HAP-1 (cell line): Measurements from ENCODE around the gene PCDHGC4.

Experiments used
- DNase-seq, 2 experiments: peaks; one replicate each; pipeline ENCODE4 v3.0.0-alpha.2; 2016 to 2020; ENCODE audit warnings: low spot score in 2 of 2
- H3K27me3 ChIP-seq: fragments of 250-450 bp; sonication (Bioruptor Pico); 2 replicates; pipeline ENCODE4 v1.5.1; 2020; ENCODE audit warnings: low read depth, mild to moderate bottlenecking, moderate library complexity
- H3K36me3 ChIP-seq: fragments of 250-450 bp; sonication (Bioruptor Pico); replicated peaks from 2 replicates; pipeline ENCODE4 v1.5.1; 2020; ENCODE audit warnings: mild to moderate bottlenecking
- H3K4me1 ChIP-seq: fragments of 250-450 bp; sonication (Bioruptor Pico); 2 replicates; pipeline ENCODE4 v1.5.1; 2020; ENCODE audit warnings: mild to moderate bottlenecking
- H3K4me3 ChIP-seq: fragments of 250-450 bp; sonication (Bioruptor Pico); 2 replicates; pipeline ENCODE4 v1.5.1; 2020; ENCODE audit warnings: mild to moderate bottlenecking, moderate library complexity
- H3K9me3 ChIP-seq: fragments of 250-450 bp; sonication (Bioruptor Pico); 2 replicates; pipeline ENCODE4 v1.5.1; 2020; ENCODE audit warnings: mild to moderate bottlenecking, moderate library complexity
- in situ Hi-C: fragments of 300-500 bp; cut with MboI; formaldehyde crosslinking; loops from 3 replicates; pipeline ENCODE4 v1.14.3; 2020; ENCODE audit warnings: low sequenced_read_pairs, inconsistent platforms, mixed read lengths

Gene PCDHGC4

DNA sequence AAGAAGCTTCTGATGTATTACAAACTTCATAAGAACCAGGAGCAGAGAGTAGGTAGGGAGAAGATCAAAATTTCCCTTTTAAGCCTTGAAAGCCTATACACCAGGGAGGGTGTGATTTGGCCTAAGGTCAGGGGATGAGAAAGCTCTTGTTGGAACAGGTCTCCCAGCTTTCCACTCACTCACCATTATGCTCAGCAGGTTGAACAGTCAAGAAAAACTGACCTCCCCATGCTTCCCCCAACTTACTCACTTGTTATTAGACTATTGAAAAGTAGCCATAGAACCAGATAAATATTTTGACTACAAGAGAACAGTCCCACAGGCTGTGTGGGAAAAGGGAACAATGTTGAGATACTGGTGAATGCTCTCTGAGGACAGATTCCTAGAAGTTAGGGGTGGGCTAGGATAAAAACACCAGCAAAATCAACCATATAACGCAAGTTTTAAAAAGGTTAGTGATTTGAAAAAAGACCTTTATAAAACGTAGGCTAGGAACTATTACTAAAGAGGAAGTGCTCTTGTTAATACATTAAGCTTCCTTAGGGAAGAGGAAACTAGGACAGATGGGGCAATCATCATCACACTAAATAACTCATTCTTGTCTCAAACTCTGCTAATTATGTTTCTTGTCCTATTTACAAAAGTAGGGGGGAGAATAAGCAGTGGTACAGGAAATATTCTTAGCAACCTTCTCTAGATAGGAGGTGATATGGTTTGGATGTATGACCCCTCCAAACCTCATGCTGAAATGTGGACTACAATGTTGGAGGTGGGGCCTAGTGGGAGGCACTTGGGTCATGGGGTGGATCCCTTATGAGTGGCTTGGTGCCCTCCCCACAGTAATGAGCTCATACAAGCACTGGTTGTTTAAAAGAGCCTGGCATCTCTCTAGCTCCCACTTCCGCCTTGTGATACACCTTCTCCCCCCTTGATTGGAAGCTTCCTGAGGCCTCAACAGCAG is 35.1 kb downstream of the PCDHGC4 start:
- H3K9me3 ChIP-seq: no peaks in the 10 kb centered on the region
- no peak for DNase-seq
- no peaks in the 10 kb centered on the region for H3K27me3 ChIP-seq
- H3K4me1 ChIP-seq: peaks cover 18% of the 10 kb centered on the region
- no peak overlapping the region for H3K4me3 ChIP-seq
- in situ Hi-C loops: loop anchor here (10.0 kb wide), 1 partner anchor 105 kb away; the partner anchor contains the start of genes PCDHGA10 and PCDHGB7
- H3K36me3 ChIP-seq: peaks cover 65% of the 10 kb centered on the region

DNA sequence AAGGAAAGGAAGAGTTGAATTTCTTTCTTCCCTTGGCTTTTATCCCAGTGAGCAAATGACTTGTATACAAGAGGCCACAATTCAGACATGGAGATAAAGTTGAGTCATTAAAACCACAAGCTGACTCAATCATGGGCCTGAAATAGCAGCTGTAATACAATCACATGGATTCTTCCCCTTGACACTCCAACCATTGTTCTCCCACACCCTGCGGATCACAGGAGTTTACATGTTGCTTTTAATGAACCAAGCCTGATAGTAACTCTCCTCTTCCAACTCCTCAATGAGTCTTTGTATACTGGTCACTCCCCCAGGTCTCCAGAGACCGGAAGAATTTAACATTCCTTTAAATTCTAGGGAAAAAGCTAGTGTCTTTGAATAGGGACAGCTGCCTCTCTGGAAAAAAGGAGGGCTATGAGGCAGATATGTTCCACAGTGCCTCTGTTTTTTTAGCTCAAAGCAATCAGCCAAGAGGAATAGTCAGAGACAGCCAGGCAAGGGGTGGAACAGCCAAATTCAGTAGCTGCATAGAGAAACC is 36.5 kb downstream of the PCDHGC4 start:
- Histone ChIP-seq H3K27me3 (no peaks in the 10 kb centered on the region), H3K36me3 (peaks cover 57% of the 10 kb centered on the region), H3K9me3 (no peaks in the 10 kb centered on the region), H3K4me3 (no peak overlapping the region), H3K4me1 (peaks cover 18% of the 10 kb centered on the region)
- peak; percentile 76 to 88 for DNase-seq
- in situ Hi-C loops: loop anchor here (10.0 kb wide), 1 partner anchor 107 kb away; the partner anchor contains the start of genes PCDHGA10 and PCDHGB7

DNA sequence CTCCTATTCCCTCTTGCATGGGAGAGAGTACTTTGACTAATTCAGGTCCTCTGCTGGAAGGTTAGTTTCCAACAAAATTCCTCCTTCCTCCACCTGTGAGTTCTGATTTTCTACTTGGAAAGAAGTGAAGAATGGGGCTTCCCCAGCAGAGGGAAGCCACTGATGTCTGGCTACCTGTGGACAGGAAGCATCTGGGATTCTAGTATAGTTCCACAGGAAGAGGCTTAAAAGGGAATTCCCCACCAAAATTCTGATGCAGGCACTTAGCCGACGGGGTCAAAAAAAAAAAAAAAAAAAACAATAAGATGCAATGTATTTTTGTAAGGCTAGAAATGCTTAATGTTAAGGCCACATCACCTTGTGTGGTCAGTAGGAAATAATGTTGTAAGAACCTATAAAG is 37.5 kb downstream of the PCDHGC4 start:
- peaks cover 56% of the 10 kb centered on the region for H3K36me3 ChIP-seq
- H3K4me3 ChIP-seq: no peak overlapping the region
- DNase-seq: no peak
- H3K27me3 ChIP-seq: no peaks in the 10 kb centered on the region
- H3K9me3 ChIP-seq: no peaks in the 10 kb centered on the region
- H3K4me1 ChIP-seq: peaks cover 18% of the 10 kb centered on the region
- in situ Hi-C loops: loop anchor here (10.0 kb wide), 1 partner anchor 108 kb away; the partner anchor contains the start of genes PCDHGA10 and PCDHGB7

DNA sequence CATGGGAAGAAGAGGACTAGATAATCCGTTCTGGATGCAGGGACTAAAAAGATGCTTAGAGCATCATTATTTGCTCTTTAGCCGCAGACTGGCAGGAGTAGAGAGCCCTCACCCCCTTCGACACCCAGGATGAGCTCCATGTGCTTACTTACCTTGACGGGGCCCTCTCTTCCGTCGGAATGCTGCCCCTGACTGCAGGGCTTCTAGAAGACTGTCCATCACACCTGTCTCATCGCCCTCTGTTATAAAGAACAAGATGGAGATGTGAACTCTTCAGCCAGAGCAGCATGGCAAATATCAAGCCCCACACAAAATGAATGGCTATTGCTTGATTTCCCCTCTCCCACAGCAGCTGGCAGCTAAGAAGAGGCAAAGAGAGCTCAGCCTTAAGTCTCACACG is 39.2 kb downstream of the PCDHGC4 start:
- Histone ChIP-seq H3K36me3 (peaks cover 63% of the 10 kb centered on the region), H3K9me3 (no peaks in the 10 kb centered on the region), H3K27me3 (no peaks in the 10 kb centered on the region), H3K4me3 (no peak overlapping the region), H3K4me1 (peaks cover 18% of the 10 kb centered on the region)
- in situ Hi-C loops: loop anchor here (10.0 kb wide), 1 partner anchor 109 kb away; the partner anchor contains the start of genes PCDHGA10 and PCDHGB7
- DNase-seq: no peak

DNA sequence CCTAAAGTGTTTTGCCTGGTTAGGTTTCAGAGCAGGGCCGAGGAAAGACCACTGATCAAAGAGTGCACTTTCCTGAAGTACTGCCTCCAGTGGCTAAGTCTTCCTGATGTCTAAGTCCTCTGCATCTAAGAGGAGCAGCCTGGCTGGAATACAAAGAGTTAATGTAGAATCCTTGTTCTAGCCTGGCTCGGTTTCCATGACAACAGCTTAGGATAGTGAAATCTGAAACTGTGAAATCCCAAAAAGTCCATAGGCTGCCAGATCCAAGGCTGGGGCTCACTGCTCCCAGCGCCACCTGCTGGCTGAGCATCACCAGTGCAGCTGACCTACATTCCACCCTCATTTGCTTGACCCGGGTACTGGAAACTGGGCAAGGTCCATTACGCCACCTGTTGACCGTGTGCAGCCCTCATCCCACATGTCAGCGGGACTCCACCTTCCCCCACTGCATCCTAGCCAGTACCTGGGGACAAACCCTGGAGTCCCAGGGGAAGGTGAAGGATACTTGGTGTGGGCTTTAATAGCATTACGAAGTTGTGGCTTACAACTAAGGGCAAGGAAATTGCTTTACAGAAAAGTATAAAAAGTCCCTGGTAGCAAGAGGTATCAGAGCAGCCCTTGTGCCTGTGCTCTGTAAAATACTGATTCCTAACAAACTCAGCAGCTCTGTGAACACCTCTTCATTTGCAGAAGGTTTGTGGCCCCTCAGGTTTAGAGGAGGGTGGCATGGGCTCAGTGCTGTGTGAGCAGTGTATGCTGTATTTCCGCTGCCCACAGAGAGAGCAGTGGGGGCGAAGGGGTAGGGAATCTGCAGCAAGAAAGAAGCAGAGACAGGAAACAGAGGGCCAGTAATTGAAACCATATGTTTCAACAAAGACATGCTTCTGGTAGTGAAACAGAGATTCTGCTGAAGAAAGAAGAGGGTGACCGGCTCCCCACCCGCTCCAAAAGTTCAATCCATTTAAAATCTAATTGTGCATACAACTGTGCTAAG is 40.1 kb downstream of the PCDHGC4 start:
- DNase-seq: peak; percentile 88 to 94
- H3K27me3 ChIP-seq: no peaks in the 10 kb centered on the region
- H3K4me3 ChIP-seq: no peak overlapping the region
- no peaks in the 10 kb centered on the region for H3K9me3 ChIP-seq
- in situ Hi-C loops: loop anchor here (10.0 kb wide), 1 partner anchor 110 kb away; the partner anchor contains the start of genes PCDHGA10 and PCDHGB7
- peaks cover 54% of the 10 kb centered on the region for H3K36me3 ChIP-seq
- H3K4me1 ChIP-seq: peaks cover 18% of the 10 kb centered on the region

DNA sequence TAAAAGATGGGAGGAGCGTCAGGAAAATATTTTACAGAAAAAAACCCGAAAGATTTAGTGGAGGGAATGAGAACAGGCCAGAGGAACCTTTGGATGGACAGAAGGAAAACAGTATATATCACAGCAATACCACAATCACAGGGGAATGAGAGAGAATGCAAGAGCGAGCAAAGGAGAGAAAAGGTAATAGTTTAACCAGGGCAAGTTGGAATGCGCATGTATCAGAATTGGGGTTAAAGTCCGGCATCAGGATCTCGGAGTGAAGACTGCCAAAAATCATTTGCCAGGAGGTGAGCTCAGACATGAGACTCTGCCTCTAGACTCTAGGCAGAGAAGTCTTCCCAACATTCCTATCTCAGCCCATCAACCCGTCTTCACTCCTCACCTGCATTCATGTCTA is 40.8 kb downstream of the PCDHGC4 start:
- DNase-seq: no peak
- H3K4me1 ChIP-seq: peaks cover 16% of the 10 kb centered on the region
- H3K9me3 ChIP-seq: no peaks in the 10 kb centered on the region
- H3K27me3 ChIP-seq: no peaks in the 10 kb centered on the region
- no peak overlapping the region for H3K4me3 ChIP-seq
- in situ Hi-C loops: loop anchor here (10.0 kb wide), 1 partner anchor 111 kb away; the partner anchor contains the start of genes PCDHGA10 and PCDHGB7
- peaks cover 46% of the 10 kb centered on the region for H3K36me3 ChIP-seq

DNA sequence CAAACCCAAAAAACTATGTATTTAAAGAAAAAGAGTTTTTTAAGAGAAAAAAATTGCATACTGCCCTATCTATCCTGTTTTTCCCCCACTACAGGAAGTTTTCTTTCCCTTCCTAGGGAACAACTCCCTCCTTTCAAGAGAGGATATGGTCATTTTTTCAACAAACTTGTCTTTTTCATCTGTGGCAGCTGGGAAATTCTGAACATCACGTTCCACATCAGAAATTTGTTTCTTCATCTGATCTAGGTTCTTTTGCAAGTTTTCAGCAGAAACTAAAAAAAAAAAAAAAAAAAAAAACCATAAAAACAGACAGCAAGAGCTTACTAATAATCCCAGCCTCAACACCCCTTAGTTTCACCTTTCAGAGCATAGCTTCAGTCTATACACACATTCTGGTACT is 42.6 kb downstream of the PCDHGC4 start:
- peaks cover 48% of the 10 kb centered on the region for H3K36me3 ChIP-seq
- H3K4me1 ChIP-seq: peaks cover 3% of the 10 kb centered on the region
- no peak for DNase-seq
- in situ Hi-C loops: loop anchor here (10.0 kb wide), 1 partner anchor 113 kb away; the partner anchor contains the start of genes PCDHGA10 and PCDHGB7
- no peaks in the 10 kb centered on the region for H3K27me3 ChIP-seq
- no peak overlapping the region for H3K4me3 ChIP-seq
- H3K9me3 ChIP-seq: no peaks in the 10 kb centered on the region

DNA sequence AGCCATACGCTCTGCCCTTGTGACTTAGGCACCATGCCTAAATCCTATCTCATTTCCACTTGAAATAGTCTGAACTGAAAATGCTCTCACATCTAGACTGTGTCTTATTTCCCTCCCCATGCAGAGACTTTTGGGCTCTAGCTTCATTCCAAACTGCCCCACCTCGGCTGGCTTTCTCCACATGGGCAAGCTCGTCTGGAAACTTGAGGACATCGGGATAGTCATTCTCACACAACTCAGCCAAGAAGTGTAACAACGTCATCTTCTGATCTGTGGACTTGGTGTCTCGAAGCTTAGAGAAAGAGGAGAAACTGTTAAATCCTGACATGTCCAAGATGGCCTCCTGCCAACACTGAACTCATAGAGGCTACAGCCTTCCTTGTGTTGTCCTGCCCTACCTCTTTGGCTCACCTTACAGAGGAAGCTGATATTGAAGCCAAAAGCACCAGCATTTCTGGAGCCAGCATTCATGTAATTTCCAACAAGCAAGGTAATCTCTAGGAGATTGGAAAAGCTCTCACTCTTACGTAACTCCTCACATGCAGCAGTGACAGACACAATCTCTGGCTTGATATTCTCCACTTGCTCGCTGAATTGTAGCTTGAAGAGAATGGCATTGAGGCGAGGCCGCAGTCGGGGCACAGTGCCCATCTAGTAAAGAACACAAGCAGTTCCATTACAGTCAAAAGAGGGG is 43.6 kb downstream of the PCDHGC4 start:
- no peak for DNase-seq
- Histone ChIP-seq H3K4me3 (no peak overlapping the region), H3K9me3 (no peaks in the 10 kb centered on the region), H3K36me3 (peaks cover 49% of the 10 kb centered on the region), H3K4me1 (peaks cover 3% of the 10 kb centered on the region), H3K27me3 (no peaks in the 10 kb centered on the region)
- in situ Hi-C loops: loop anchor here (10.0 kb wide), 1 partner anchor 114 kb away; the partner anchor contains the start of genes PCDHGA10 and PCDHGB7

DNA sequence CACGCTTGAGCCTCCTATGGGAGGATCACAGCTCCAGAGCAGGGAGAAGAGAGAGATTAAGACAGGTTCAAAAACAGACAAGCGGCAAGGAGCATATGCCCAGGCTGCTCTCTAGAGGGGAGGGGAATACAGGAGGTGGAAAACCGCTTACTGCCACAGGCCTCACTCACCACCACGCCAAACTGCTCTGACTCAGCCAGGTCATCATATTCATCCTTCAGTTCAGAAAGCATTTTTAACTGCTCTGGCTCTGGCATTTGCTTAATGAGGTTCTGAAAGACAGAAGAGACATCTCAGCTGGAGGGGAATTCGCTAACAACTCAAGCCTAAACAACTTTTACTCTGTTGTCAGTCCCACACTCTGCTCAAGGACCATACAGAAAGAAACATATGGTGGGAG is 44.2 kb downstream of the PCDHGC4 start:
- peaks cover 3% of the 10 kb centered on the region for H3K4me1 ChIP-seq
- H3K4me3 ChIP-seq: no peak overlapping the region
- no peak for DNase-seq
- in situ Hi-C loops: loop anchor here (10.0 kb wide), 1 partner anchor 114 kb away; the partner anchor contains the start of genes PCDHGA10 and PCDHGB7
- H3K36me3 ChIP-seq: peaks cover 46% of the 10 kb centered on the region
- no peaks in the 10 kb centered on the region for H3K9me3 ChIP-seq
- H3K27me3 ChIP-seq: no peaks in the 10 kb centered on the region

DNA sequence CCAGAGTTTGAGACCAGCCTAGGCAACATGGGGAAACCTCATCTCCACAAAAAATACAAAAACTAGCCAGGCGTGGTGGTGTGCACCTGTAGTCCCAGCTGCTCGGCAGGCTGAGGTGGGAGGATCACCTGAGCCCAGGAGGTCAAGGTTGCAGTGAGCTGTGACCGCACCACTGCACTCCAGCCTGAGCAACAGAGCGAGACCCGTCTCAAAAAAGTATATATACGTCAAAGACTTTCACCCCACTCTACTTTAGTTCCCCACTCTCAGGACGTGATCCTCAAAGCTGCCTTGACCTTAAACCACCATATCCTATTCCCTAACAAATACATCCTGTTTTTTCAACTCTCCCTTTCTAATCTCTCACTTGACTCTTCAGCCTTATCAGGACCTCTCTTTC is 45.0 kb downstream of the PCDHGC4 start:
- no peak overlapping the region for H3K4me3 ChIP-seq
- H3K4me1 ChIP-seq: no peaks in the 10 kb centered on the region
- in situ Hi-C loops: loop anchor here (10.0 kb wide), 1 partner anchor 115 kb away; the partner anchor contains the start of genes PCDHGA10 and PCDHGB7
- H3K27me3 ChIP-seq: no peaks in the 10 kb centered on the region
- peaks cover 49% of the 10 kb centered on the region for H3K36me3 ChIP-seq
- DNase-seq: no peak
- no peaks in the 10 kb centered on the region for H3K9me3 ChIP-seq

DNA sequence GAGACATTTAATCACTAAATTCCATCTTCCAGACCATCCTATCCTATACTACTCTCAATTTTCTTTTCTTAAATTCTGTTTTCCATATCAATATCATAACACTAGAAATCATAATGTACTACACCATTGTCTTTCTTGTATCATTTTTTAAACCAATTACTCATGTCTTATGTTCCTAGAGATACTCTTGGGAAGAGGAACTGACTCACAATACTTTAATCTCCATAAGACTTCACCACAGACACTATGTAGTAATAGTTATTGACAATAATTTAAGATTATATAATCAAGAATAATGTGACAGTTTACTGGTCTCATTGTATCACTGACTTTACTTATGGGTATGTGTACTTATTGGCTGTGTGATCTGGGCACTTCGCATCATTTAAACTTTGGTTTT is 47.9 kb downstream of the PCDHGC4 start:
- Histone ChIP-seq H3K4me1 (no peaks in the 10 kb centered on the region), H3K9me3 (no peaks in the 10 kb centered on the region), H3K4me3 (no peak overlapping the region), H3K36me3 (peaks cover 44% of the 10 kb centered on the region), H3K27me3 (no peaks in the 10 kb centered on the region)
- no peak for DNase-seq
- in situ Hi-C loops: no loop called here

DNA sequence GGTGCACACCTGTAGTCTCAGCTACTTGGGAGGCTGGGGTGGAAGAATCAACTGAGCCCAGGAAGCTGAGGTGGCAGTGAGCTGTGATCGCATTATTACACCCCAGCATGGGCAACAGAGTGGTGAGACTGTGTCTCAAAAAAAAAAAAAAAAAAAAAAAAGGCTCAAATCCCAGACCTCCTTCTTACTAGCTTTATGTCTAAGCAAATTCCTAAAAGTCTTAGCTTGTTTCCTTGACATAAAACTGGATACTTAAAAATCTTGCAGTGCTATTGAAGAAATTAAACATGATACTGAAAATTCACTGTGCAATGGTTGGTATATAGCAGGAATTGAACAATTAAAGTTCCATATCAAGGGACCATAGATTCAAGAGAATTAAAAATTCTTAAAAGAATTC is 49.1 kb downstream of the PCDHGC4 start:
- in situ Hi-C loops: no loop called here
- DNase-seq: no peak
- no peaks in the 10 kb centered on the region for H3K4me1 ChIP-seq
- peaks cover 32% of the 10 kb centered on the region for H3K36me3 ChIP-seq
- H3K9me3 ChIP-seq: no peaks in the 10 kb centered on the region
- H3K4me3 ChIP-seq: no peak overlapping the region
- no peaks in the 10 kb centered on the region for H3K27me3 ChIP-seq
